Small intestine (tissue), 7 donors: ENCODE measurements around the gene TBX15. TPM values are rescaled to one million over a fixed set of nuclear protein-coding genes. Genes with fewer than 3 reads are reported as not detected.
A peak's percentile ranks its signal among the peaks of the same experiment; 100 is the strongest.

Experiments used
- DNase-seq, 2 donors: peaks; one replicate each; pipeline versions ENCODE4 v3.0.0 to v3.0.0-alpha.2; 2013
- FAIRE-seq: peaks from 2 replicates; lab custom pipeline; 2012; peaks lifted over from hg19 to GRCh38; lab: Jason Lieb, UNC
- H3K27ac ChIP-seq, 3 donors: one replicate each; pipeline ENCODE4 v1.5.1; 2013; ENCODE audit warnings: low read length in 2 of 3, mild to moderate bottlenecking in 2 of 3, control low read depth in 1 of 3, inconsistent platforms in 1 of 3, low read depth in 1 of 3, moderate library complexity in 1 of 3
- H3K27me3 ChIP-seq, 3 donors: one replicate each; pipeline ENCODE4 v1.6.1; 2013; ENCODE audit warnings: low read length in 3 of 3, inconsistent platforms in 1 of 3; ENCODE audit not compliant: control insufficient read depth in 3 of 3, insufficient read depth in 3 of 3
- H3K36me3 ChIP-seq, 3 donors: one replicate each; pipeline ENCODE4 v1.6.1; 2013; ENCODE audit warnings: low read length in 3 of 3, inconsistent platforms in 1 of 3, low read depth in 1 of 3, mild to moderate bottlenecking in 1 of 3, moderate library complexity in 1 of 3; ENCODE audit not compliant: control insufficient read depth in 3 of 3, insufficient read depth in 2 of 3
- H3K4me1 ChIP-seq, 3 donors: one replicate each; pipeline ENCODE4 v1.6.1; 2013; ENCODE audit warnings: low read length in 2 of 3, inconsistent platforms in 1 of 3, low read depth in 1 of 3, mild to moderate bottlenecking in 1 of 3, moderate library complexity in 1 of 3; ENCODE audit not compliant: control insufficient read depth in 3 of 3, insufficient read depth in 2 of 3
- H3K4me3 ChIP-seq, 3 donors: one replicate each; pipeline ENCODE4 v1.5.1; 2013; ENCODE audit warnings: low read length in 3 of 3, control low read depth in 1 of 3, inconsistent platforms in 1 of 3, low read depth in 1 of 3, mild to moderate bottlenecking in 1 of 3, moderate library complexity in 1 of 3
- H3K9me3 ChIP-seq, 2 donors: one replicate each; pipeline ENCODE4 v1.6.1; 2013; ENCODE audit warnings: low read depth in 1 of 2, low read length in 1 of 2; ENCODE audit not compliant: control insufficient read depth in 2 of 2, insufficient read depth in 1 of 2
- WGBS, 3 donors: extraction: QIAGEN DNeasy Blood & Tissue Kit; methylation state at CpG; one replicate each; pipeline ENCODE4 v1.1.7; 2013; 5-methylcytosine and 5-hydroxymethylcytosine counted together
- polyA plus RNA-seq, 4 donors: library from polyadenylated mRNA; stranded (reverse) in 3 of 4; unstranded in 1 of 4; fragments of 200-250 nt in 3 of 4; fragments of 120-200 nt in 1 of 4; gene quantifications; one replicate each; pipeline versions ENCODE4 v1.2.1 to v1.2.3, GENCODE V29; 2013
- donor health status: healthy with polysubstance abuse.
- donor health status: control.
- donor health status: control.
- donor health status: Bipolar disorder and iron deficiency.
- donor health status: healthy.

TBX15 gene
- polyA plus RNA-seq, 4 donors = 0.09 to 0.18 TPM; not detected in 2

DNA sequence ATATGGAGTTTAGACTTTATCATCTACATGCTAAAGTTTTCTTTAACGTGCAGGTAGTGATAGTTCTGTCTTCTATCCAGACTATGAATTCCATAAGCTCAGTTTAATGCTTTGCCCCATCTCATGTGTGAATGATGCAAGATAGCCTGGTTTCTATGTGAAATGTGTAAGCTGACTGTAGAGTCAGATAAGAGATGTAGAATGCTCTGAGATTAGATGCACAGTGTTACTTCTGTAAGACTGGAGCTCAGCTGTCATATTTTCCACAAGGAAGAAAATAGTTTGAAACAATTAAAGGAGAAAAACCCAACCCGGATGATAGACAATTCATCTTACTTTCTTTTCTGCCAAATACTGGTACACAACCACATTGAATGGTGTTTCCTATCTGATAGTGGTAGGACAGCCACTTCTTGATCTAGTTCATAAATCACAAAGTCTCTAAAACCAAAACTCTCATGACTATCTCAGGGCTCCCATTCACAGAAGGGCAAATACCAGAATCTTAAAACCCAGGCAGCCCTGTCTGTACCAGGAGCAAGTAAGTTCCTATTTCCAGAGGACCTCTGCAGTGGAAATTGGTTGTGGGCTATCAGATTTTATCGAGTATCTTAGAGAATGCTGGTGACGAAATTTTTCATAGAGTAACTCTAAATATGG lies 50.6 kb downstream of the TBX15 start:
- WGBS, 3 donors = 45 to 70% (median 69%) methylated on average over 4 of the region's 4 CpGs
- DNase-seq = no peak
- H3K36me3 ChIP-seq = no peaks in the 10 kb centered on the region
- H3K4me3 ChIP-seq = no peak overlapping the region
- H3K27ac ChIP-seq = no peak overlapping the region
- no peak for FAIRE-seq
- no peaks in the 10 kb centered on the region for H3K4me1 ChIP-seq
- no peaks in the 10 kb centered on the region for H3K9me3 ChIP-seq
- no peaks in the 10 kb centered on the region for H3K27me3 ChIP-seq

DNA sequence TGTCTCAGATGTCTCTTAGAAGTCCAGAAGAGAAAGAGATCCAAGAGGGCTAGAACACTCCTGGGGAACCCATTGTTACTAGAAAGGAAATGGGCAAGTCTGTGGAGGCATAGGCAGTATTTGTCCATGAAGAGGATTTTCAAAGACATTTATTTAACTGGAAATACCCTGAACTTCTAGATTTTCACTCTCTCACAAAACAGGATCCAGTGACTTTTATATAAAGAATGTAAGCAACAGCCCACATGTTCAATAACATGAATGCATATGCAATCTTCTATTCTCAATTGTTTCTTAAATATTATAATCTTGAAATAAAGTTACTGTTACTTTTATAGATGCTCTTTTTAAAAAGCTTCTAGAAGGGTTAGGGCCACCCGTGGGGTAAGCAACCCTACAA lies 53.4 kb downstream of the TBX15 start:
- no peaks in the 10 kb centered on the region for H3K36me3 ChIP-seq
- no peaks in the 10 kb centered on the region for H3K27me3 ChIP-seq
- H3K27ac ChIP-seq = no peak overlapping the region
- no peaks in the 10 kb centered on the region for H3K9me3 ChIP-seq
- FAIRE-seq = no peak
- WGBS, 3 donors = 79 to 85% (median 81%) methylated on average over 1 of the region's 1 CpG
- no peaks in the 10 kb centered on the region for H3K4me1 ChIP-seq
- no peak for DNase-seq
- no peak overlapping the region for H3K4me3 ChIP-seq

DNA sequence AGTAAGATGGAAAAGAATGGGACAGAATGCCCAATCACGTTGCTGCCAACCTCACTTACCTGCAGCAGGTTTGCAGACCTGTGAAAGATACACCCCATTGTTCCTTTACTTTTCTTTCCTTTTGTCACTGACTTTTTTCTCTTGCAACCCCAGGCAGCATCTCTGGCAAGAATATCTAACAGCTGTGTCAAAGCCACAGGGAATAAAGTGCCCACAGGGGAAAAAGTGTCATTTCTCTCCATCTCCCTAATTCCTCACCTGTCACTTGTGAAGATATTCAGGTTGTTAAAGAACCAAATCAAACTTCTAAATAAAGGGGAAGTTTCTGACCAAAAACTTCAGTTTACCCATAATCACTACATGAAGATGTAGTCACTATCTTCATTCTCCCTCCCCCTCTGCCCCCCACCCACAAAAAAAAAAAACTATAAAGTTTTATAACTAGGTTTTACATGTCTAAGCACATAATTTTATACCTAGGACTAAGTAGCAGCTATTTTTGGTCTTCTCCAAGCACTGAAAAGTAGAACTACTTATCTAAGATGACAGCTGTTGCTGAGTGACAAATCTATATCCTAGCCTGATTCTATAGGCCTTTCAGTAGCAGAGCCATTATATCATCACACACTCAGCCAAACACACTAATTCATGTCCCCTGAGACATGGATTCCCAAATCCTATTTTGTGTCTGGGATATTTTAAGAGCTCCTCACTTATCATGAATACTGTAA lies 54.9 kb downstream of the TBX15 start:
- FAIRE-seq = no peak
- no peaks in the 10 kb centered on the region for H3K27me3 ChIP-seq
- 4 to 27% (median 20%) methylated on average over 1 of the region's 1 CpG for WGBS, 3 donors
- no peak for DNase-seq
- H3K27ac ChIP-seq = no peak overlapping the region
- H3K4me3 ChIP-seq = no peak overlapping the region
- no peaks in the 10 kb centered on the region for H3K9me3 ChIP-seq
- no peaks in the 10 kb centered on the region for H3K36me3 ChIP-seq
- no peaks in the 10 kb centered on the region for H3K4me1 ChIP-seq

DNA sequence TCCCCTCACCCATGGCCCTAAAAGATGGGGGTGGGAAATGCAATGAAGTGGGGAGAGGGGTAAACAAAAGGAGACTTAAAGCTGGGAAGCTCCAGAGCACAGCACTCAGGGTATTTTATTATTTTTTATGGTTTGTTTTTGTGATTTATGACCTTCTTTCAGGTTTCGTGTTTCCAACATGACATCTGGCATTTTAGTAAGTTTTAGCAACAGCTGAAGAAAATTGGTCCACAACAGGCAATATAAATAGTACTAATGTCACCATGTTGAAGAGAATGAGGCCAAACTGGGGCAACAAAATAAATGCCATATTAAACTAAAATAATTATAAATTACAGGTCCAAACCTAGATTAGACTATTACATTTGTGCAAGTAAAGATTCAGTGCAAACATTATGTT lies 56.3 kb downstream of the TBX15 start:
- Histone ChIP-seq H3K4me3 (no peak overlapping the region), H3K27ac (no peak overlapping the region), H3K36me3 (no peaks in the 10 kb centered on the region), H3K27me3 (peaks cover 0 to 2% (median 0%) of the 10 kb centered on the region in 3 donors), H3K9me3 (no peaks in the 10 kb centered on the region), H3K4me1 (no peaks in the 10 kb centered on the region)
- FAIRE-seq (no peak), DNase-seq (no peak)
- WGBS, 3 donors = 9 to 27% (median 10%) methylated on average over 1 of the region's 1 CpG

DNA sequence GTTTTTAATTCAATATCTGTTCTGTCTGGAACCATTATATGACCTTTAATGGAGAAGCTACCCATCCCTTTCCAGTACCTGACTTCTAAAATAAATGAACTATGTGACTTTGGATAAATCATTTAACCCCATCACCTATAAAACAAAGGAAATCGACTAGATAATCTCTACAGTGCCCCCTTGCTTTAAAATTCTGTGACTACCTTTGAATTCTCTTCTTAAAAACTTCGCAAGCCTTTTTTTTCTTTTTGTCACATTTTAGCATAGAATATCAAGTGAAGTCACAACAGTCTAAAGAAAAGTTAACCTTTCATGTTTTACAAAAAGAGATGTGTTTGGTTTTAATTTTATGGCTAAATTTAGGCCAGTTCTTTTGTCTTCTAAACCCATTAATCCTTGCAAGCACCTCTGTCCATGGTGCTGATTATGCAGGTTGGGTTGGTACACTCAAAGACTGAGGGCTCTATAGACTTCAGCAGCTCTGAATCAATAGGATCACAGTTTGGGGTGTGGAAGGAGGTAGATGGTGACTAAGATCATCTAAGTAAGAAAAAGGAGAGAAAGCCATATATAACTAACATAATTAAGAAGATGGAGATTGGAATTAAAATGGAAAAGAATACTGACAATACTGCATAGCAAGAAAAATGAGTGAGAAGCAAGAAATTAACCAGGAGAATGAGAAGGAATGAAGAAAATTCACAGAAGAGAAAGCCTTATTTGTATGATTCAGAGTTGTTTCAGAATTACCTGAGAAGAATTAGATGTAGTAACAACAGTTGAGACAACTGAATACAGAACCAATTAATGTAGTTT lies 59.2 kb downstream of the TBX15 start:
- Histone ChIP-seq H3K4me1 (no peaks in the 10 kb centered on the region), H3K27ac (no peak overlapping the region), H3K27me3 (peaks cover 0 to 6% (median 0%) of the 10 kb centered on the region in 3 donors), H3K4me3 (no peak overlapping the region), H3K9me3 (no peaks in the 10 kb centered on the region), H3K36me3 (no peaks in the 10 kb centered on the region)
- DNase-seq (peak in 1 of 2 donors; percentile 41), FAIRE-seq (no peak)
- WGBS, 3 donors = 44 to 52% (median 47%) methylated on average over 2 of the region's 2 CpGs

DNA sequence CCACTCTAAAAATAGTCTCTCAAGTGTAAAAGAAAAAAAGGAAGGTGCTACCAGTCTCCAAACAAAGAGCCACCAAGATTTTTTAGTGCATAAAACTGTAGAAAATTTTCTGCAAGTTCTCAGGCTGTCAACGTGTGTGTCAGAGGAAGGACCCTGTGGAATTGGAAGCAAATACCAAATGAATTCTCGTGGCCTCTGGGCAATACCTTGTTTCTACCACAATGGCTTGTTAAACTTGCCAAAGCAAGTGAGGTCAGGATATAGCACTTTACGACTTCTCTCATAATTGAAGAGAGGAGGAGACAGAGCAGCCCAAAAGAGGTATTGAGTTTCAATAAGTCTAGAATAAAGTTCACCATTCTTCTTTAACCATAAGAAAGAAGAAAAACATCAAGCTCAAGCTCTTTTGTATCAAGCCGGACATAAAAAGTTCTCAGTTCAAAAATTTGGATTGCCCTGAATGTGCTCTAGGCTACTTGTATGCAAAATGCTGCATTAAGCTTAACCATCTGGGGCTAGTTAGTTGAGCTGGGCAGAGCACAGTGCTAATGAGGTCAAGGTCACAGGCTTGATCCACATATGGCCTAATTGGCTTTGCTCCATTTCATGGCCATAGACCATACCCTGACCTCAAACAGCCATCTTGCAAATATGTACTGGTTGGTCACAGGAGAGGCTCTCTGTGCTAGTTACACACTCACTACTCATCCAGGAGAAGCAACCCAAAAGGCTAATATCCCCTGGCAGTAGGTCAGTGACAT lies 60.5 kb downstream of the TBX15 start:
- H3K27me3 ChIP-seq = peaks cover 0 to 6% (median 0%) of the 10 kb centered on the region in 3 donors
- no peaks in the 10 kb centered on the region for H3K9me3 ChIP-seq
- DNase-seq (no peak), FAIRE-seq (no peak)
- no peaks in the 10 kb centered on the region for H3K4me1 ChIP-seq
- H3K4me3 ChIP-seq = no peak overlapping the region
- 55 to 66% (median 57%) methylated on average over 4 of the region's 4 CpGs for WGBS, 3 donors
- H3K27ac ChIP-seq = no peak overlapping the region
- H3K36me3 ChIP-seq = no peaks in the 10 kb centered on the region

DNA sequence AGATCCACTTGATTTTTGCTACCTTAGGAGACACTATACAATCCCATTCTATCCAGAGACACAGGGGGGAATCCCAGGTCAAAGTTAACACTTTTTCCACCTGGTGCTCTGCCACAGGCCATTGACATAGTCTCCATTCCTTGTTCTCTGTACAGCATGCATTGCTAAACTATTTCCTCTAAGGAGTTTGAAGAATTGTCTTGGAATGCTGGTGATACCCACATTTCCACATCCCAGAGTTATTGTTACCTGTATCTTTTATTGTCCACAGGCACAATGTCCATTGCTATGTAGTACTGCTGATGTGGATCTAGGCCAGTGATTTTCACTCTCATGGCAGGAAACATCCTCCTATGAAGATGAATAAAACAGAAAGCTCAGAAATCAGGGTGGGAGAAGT lies 61.9 kb downstream of the TBX15 start:
- peaks cover 0 to 6% (median 0%) of the 10 kb centered on the region in 3 donors for H3K27me3 ChIP-seq
- H3K4me1 ChIP-seq = no peaks in the 10 kb centered on the region
- no peak overlapping the region for H3K27ac ChIP-seq
- DNase-seq (no peak), FAIRE-seq (no peak)
- H3K9me3 ChIP-seq = no peaks in the 10 kb centered on the region
- no peak overlapping the region for H3K4me3 ChIP-seq
- no peaks in the 10 kb centered on the region for H3K36me3 ChIP-seq

DNA sequence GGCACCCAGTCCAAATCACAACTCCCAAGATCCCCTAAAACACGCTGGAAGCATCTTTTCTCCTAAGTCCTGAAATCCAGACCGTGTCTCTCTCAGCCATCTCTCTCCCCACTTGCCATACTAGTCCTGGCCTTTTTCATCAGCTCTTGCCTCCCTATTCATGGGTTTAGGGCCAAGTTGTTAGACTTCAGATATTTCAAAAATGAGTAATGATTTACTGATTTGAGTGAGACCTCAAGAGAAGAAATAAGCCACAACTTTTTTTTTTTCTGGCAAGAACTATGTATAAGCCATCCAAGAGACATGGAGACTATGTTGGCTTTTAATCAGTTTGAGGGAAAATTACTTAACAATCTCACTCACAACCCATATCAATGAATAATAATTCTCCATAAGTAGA lies 62.5 kb downstream of the TBX15 start:
- Histone ChIP-seq H3K4me1 (no peaks in the 10 kb centered on the region), H3K4me3 (no peak overlapping the region), H3K36me3 (no peaks in the 10 kb centered on the region), H3K27ac (no peak overlapping the region), H3K9me3 (no peaks in the 10 kb centered on the region), H3K27me3 (peaks cover 0 to 6% (median 0%) of the 10 kb centered on the region in 3 donors)
- 38 to 54% (median 39%) methylated on average over 2 of the region's 2 CpGs for WGBS, 3 donors
- no peak for FAIRE-seq
- no peak for DNase-seq
